Measurements from ENCODE around the gene MGAT1.

MGAT1 gene

GRCh38 chr5:180799194-180799593, 3.4 kb downstream of the MGAT1 start:
- TF ChIP-seq CTCF (IDR thresholded peaks at IDR 0.05; ENCODE audit: borderline replicate concordance, control extremely low read depth, extremely low read depth, insufficient read depth, missing control alignments): no peak
- in situ Hi-C loops (cut with MboI; ENCODE audit: low sequenced_read_pairs, unreplicated experiment): no loop called here
- DNase-seq (ENCODE audit: low spot score): no peak

- no peak for DNase-seq (ENCODE audit: low spot score)
- in situ Hi-C loops (cut with MboI; ENCODE audit: low sequenced_read_pairs, unreplicated experiment): no loop called here
- no peak for TF ChIP-seq CTCF (IDR thresholded peaks at IDR 0.05; ENCODE audit: borderline replicate concordance, control extremely low read depth, extremely low read depth, insufficient read depth, missing control alignments)
Measured at GRCh38 chr5:180798193-180798592, 4.4 kb downstream of the MGAT1 start.

GRCh38 chr5:180797256-180798192, 5.1 kb downstream of the MGAT1 start:
- no peak for TF ChIP-seq CTCF (IDR thresholded peaks at IDR 0.05; ENCODE audit: borderline replicate concordance, control extremely low read depth, extremely low read depth, insufficient read depth, missing control alignments)
- DNase-seq (ENCODE audit: low spot score): no peak
- in situ Hi-C loops (cut with MboI; ENCODE audit: low sequenced_read_pairs, unreplicated experiment): no loop called here

- no peak for TF ChIP-seq CTCF (IDR thresholded peaks at IDR 0.05; ENCODE audit: borderline replicate concordance, control extremely low read depth, extremely low read depth, insufficient read depth, missing control alignments)
- no peak for DNase-seq (ENCODE audit: low spot score)
- in situ Hi-C loops (cut with MboI; ENCODE audit: low sequenced_read_pairs, unreplicated experiment): no loop called here
Measured at GRCh38 chr5:180795771-180796313, 6.8 kb downstream of the MGAT1 start.

GRCh38 chr5:180792965-180793287, 9.7 kb downstream of the MGAT1 start:
- no peak for TF ChIP-seq CTCF (IDR thresholded peaks at IDR 0.05; ENCODE audit: borderline replicate concordance, control extremely low read depth, extremely low read depth, insufficient read depth, missing control alignments)
- no peak for DNase-seq (ENCODE audit: low spot score)
- in situ Hi-C loops (cut with MboI; ENCODE audit: low sequenced_read_pairs, unreplicated experiment): no loop called here

GRCh38 chr5:180792287-180792964, 10.2 kb downstream of the MGAT1 start:
- in situ Hi-C loops (cut with MboI; ENCODE audit: low sequenced_read_pairs, unreplicated experiment): no loop called here
- TF ChIP-seq CTCF (IDR thresholded peaks at IDR 0.05; ENCODE audit: borderline replicate concordance, control extremely low read depth, extremely low read depth, insufficient read depth, missing control alignments): no peak
- no peak for DNase-seq (ENCODE audit: low spot score)

Data from GM13976 (cell line).